HG02852 (cell line): ENCODE results near the gene SYNJ1.
"Not testable (repeated sequence)": the region's sequence is repeated elsewhere in the genome, so short reads cannot be mapped to it uniquely, and the experiment has no call there.

ENCODE experiments used
- ATAC-seq: cut with Tn5 transposase; IDR thresholded peaks from one replicate; pipeline ENCODE4 v1.9.1; 2021; ENCODE audit warnings: mild to moderate bottlenecking, moderate library complexity; ENCODE audit not compliant: unreplicated experiment

The SYNJ1 gene

DNA sequence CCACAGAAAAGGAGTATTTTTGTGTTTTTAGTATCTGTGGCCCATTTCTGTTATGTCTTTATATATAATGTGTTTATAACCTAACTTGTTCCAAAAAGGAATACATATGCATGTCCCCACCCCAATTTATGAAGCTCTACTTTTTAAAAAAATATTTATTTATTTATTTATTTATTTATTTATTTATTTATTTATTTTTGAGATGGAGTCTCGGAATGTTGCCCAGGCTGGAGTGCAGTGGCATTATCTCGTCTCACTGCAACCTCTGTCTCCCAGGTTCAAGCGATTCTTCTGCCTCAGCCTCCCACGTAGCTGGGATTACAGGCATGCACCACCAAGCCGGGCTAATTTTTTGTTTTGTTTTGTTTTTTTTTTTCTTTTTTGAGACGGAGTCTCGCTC lies 32.3 kb downstream of the SYNJ1 start:
- not testable (repeated sequence) for ATAC-seq

DNA sequence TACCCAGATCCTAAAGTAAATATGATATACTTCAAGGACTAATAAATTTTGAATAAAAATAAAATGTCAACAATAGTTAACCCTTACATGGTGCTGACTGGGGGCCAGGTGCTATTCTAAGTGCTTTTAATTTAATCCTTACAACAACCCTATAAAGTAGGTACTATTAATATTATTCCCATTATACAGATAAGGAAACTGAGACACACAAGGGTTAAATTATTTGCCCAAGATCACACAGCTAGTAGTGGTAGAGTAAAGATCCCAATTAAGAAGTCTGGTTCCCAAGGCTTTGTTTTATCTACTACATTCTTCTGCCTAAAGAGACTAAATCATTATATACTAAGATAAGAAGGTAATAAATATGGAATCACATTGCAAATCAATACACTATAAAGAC lies 34.2 kb downstream of the SYNJ1 start:
- no peak for ATAC-seq

- no peak for ATAC-seq
Measured at GRCh38 chr21:32690085-32690484, 37.7 kb downstream of the SYNJ1 start.

GRCh38 chr21:32687643-32688345 lies 40.0 kb downstream of the SYNJ1 start:
- no peak for ATAC-seq

GRCh38 chr21:32682696-32683474 lies 44.9 kb downstream of the SYNJ1 start:
- no peak for ATAC-seq

- no peak for ATAC-seq
Measured at GRCh38 chr21:32674731-32675130, 53.1 kb downstream of the SYNJ1 start.

GRCh38 chr21:32674038-32674437 lies 53.8 kb downstream of the SYNJ1 start:
- no peak for ATAC-seq

GRCh38 chr21:32666258-32666657 lies 61.6 kb downstream of the SYNJ1 start:
- no peak for ATAC-seq

DNA sequence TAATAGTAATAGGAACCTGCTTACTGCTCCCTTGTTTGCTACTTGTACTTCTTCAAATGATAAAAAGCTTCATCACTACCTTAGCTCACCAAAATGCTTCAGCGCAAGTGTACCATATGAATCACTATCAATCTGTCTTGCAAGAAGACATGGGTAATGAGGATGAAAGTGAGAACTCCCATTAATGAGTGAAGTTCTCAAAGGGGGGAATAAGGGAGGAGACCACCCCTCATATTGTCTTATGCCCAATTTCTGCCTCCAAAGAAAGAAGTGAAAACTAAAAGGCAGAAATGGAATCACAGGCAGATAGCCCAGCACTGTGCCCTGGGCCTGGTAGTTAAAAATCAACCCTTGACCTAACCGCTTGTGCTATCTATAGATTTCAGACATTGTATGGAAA lies 63.7 kb downstream of the SYNJ1 start:
- not testable (repeated sequence) for ATAC-seq

DNA sequence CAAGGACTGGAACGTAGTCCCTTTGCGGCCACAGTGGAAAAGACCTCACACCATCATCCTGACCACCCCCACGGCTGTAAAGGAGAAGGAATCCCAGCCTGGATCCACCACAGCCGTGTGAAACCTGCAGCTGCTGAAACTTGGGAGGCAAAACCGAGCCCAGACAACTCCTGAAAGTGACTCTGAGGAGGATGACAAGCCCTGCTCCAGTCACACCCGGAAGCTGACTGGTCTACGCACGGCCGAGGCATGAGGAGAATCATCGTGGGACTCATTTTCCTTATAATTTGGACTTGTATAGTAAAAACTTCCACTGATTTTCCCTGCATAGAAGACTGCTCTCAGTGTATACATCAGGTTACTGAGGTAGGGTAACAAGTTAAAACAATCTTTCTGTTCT lies 65.8 kb downstream of the SYNJ1 start:
- ATAC-seq: not testable (repeated sequence)

DNA sequence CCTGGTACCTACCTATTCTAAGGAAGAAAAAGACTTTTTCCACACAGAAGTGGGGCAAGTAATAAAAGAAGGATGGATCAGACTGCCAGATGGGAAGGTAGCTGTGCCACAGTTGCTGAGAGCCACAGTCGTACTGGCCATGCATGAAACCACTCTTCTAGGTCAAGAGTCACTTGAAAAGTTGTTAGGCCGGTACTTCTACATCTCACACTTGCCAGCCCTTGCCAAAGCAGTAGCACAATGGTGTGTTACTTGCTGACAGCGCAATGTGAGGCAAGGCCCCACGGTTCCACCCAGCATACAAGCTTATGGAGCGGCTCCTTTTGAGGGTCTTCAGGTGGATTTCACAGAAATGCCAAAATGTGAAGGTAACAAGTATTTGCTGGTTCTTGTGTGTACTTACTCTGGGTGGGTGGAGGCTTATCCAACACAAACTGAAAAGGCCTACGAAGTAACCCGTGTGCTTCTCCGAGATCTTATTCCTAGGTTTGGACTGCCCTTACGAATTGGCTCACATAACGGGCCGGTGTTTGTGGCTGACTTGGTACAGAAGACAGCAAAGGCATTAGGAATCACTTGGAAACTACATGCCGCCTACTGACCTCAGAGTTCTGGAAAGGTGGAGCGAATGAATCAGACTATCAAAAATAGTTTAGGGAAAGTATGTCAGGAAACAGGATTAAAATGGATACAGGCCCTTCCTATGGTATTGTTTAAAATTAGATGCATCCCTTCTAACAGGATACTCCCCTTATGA lies 66.6 kb downstream of the SYNJ1 start:
- ATAC-seq: not testable (repeated sequence)

DNA sequence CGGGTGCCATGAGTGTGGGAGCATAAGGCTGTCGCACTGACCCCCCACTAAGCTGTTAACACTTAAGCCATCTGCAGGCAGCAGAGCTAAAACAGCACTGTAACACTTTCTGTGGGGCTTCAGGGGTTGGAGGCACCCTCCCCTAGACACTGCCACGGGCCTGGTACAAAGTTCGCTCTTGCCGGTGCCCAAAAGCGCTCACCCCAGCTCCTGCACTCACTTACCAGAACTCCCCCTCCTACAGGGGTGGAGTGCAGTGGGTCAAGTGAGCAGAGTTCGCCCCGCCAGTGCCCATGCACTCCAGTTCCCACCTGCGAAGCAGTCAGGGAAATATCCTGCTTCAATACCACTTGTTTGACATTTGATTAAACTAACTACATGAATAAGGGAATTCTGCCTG lies 69.3 kb downstream of the SYNJ1 start:
- no peak for ATAC-seq

DNA sequence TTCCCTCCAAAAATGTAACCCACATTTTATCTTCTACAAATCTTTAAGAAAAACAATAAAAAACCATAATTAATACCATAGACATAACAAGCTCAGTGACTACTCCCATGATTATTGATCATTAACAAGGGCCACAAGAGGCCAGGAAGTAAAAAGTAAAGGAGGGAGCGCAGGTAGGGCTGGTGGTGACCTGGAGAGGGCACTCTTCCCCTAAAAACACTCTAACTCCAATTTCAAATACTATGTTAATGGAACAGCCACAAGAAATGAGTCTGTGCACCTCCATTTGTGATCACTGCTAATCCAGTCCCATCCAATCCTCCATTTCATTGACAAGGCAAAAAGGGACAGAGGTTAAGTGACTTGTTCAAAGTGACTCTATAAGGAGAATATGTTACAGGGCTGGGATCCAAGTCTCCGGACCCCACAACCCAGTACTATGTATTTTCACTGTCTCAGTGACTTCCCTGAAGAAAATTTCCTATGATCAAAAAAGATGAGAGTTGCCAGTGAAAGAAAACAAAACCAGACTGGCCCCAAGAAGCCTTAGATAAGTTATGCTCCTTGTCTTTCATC lies 74.4 kb downstream of the SYNJ1 start:
- no peak for ATAC-seq

DNA sequence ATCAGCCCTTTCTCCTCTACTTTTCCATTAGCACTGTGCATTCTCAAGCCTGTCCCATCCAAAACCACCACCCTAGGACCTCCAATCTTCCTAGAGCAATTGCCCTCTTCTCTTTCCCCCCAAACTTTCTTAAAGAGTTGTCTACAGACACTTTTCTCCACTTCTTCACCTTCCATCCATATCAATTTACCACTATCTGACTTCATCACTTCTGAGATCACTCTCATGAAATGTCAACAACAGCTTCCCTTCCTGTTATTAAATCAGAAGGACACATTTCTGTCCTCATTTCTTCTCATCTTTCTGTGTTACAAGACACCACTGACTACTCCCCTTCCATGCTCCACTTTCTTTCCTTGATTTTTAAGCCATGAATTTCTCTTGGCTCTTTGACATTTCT lies 79.6 kb downstream of the SYNJ1 start:
- no peak for ATAC-seq

DNA sequence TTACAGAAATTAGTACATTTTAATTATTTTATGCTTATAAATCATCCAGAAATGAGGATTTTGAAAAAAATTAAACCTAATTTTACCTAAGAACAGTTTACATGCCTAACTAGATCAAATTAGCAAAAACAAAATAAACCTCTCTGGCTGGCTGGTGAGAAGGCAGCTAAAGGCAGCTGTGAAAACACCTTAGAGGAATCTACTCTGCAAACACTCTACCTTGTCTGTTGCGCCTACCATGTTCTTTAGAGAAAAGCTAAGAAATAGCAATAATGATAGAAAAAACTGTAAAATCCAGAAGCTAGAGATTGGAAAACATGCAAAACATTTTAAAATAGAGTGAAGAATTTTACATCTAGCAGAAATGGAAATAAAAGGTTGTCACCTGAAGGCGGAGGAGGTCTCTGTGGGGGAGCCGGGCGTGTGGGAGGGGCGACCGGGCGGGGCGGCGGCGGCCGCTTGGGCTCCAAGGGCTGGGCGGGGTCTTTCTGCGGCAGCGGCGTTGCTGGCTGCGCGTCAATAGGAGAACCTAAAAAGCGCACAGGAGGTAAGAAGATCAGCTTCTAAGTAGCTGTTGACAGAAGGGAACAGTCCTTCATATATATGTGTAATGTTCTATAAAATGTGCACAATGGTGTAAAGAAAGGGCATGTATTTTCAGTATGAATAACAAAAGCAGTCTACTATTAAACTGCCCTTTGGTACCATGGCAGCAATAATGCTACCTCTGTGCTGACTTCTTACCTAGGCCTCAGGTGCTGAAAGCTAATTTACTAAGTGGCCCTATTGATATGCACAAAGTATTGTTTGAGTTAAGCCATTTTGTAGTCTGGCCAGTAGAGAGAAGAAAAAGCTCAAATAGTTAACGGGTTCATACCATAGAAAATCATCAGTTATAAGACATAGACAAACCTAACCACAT lies 82.3 kb downstream of the SYNJ1 start:
- ATAC-seq: no peak

GRCh38 chr21:32641710-32642698 lies 85.8 kb downstream of the SYNJ1 start:
- no peak for ATAC-seq

GRCh38 chr21:32626621-32627196 lies 101.1 kb downstream of the SYNJ1 start:
- ATAC-seq: no peak

GRCh38 chr21:32618218-32618617 lies 109.6 kb downstream of the SYNJ1 start:
- not testable (repeated sequence) for ATAC-seq
